GM19455 (cell line): ENCODE data around the gene RBM23.
"Not testable (repeated sequence)": the region's sequence is repeated elsewhere in the genome, so short reads cannot be mapped to it uniquely, and the experiment has no call there.

ENCODE experiments used
- ATAC-seq: cut with Tn5 transposase; IDR thresholded peaks from one replicate; pipeline ENCODE4 v1.9.1; 2021; ENCODE audit not compliant: unreplicated experiment

The RBM23 gene

DNA sequence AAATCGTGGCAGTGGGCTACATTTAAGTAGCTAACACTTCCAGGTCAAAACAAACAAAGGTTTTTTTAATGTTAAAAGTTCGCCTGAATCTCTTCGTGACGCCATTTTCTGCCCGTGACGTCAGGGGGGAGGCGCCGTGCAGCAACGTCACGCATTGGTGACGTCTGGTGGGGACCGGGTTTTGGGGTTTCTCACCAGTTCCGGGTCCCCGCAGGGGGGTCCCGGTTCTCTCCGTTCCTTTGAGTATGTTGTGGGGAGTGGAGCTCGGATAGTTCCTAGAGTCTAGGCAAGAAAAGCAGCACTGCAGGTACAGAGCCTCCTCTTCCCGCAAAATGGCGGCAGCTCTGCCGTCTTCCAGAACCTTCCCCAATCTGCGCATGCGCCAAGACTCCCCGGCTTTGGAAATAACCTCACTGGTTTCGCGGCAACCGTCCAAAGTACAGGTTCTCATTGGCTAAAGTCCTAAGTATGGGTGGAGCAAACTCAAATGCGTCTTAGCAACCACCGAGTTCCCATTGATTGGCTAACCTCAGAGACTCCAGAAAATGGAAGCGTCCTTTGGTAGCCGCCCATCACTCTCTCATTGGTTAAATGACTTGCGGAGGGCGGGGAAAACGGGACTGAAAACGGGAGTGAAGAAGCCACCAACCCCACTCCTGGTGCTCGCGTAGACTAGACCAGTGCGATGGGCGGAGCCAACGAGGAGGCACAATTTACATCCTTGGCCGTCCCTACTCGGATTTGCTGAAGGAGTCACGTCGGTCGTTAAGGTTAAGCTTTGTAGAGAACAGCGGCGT lies at the start of gene RBM23:
Gene RBM23 (minus strand): TSS at position 346 of the 797 bp plus-strand sequence.
- peak; percentile 92 for ATAC-seq

DNA sequence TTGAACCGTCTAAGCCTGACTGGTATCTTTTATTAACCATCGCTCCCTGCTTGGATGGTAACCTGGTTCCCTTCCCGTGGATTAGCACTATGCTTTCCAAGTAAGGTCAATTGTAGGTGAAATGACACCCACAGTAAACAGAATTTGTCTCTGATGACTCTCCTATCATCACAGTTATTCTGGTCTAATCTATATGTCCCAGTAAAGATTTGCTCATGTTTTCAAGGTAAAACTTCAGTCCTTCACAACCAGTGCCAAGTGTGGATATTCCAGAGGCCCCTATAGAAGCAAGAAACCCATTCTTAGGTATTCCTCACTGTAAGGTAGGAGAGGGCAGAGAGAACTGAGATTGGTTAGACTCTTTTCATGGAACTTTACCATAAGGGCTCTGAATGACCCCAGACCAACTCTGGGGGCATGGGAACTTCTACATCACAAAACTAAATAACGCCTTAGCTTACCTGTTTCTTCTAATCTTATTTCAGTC lies 47.9 kb upstream of the RBM23 start:
- no peak for ATAC-seq

DNA sequence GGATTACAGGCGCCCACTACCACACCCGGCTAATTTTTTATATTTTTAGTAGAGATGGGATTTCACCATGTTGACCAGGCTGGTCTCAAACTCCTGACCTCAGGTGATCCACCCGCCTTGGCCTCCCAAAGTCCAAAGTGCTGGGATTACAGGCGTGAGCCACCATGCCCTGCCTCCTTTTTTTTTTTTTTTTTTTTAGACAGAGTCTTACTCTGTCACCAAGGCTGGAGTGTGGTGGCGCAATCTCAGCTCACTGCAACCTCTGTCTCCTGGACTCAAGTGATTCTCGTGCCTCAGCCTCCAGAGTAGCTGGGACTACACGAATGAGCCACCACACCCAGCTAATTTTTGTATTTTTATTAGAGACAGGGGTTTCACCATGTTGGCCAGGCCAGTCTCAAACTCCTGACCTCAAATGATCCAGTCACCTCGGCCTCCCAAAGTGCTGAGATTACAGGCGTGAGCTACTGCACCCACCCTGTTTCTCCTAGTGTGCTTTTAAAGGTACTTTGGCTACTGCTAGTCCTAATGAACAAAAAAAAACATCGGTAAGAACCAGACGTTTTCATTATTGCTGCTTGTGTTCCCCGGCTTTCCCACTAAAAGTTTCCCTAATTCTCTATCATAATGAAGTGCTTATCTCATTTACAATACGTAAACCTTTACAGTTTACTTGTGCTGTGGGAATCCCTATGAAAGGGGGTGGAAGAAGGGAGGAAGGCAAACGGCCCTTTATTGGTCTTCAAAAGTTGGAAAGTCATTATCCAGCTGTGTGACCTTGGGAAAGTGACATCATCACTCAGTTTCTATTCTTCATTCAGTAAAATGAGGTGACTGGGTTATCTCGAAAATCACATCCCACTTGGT lies 47.2 kb upstream of the RBM23 start:
- not testable (repeated sequence) for ATAC-seq

DNA sequence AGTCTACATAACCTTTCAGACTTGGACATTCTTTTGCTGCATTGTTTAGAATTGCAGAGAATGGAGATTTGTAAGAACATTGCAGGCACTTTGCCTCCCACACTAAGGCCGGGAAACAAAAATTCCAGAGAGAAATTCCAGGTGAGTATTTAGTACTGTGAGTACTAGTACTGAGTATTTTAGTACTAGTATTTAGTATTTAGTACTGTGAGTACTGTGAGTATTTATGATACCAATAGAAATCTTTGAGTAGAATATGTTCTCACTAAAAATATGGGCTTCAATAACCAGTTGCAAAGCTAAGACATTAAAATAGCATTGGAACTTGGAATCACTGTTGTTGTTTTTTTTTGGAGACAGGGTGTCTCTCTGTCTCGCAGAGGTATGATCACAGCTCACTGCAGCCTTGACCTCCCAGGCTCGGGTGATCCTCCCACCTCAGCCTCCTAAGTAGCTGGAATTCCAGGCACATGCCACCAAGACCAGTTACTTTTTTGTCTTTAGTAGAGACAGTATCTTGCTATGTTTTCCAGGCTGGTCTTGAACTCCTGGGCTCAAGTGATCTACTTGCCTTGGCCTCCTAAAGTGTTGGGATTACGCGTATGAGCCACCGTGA lies 43.2 kb upstream of the RBM23 start:
- no peak for ATAC-seq

DNA sequence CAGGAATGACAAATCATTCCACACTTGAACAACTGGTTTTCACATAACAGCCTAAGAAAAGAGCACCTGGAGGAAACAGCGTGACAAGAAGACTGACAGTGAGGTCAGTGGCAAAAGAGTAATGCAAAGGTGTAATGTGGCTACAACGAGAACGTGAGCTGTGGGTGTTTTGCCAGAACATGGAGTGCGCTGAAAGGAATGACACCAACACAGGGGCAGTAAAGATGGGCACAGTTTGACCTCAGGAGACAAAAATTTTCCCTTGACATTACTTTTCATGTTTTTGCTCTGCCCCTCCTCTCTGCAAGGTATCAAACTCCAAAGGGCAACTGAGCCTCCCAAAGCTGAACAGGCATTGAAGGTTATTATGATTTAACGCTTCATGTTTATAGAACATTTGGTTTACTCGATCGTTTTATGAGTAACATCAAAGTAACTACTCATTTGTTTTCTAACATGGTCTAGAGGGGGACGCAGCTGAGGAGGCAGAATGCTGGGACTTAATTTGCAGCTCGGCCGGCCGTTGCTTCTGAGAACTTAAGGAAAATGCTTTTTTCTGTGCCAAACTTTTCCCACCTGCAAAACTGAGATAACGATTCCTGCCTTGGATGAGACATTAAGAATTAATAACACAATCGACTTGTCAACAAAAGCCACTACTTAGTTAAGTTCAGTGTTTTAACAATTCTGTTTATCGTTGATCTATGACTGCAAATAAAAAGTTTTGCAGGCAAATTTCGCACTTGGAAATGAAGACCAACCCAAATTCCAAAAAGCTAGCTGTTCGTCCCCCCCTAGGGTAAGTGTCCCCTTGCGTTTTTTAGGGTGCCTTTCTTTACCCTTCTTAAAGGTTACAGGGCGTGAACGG lies 37.0 kb upstream of the RBM23 start:
- ATAC-seq = no peak

DNA sequence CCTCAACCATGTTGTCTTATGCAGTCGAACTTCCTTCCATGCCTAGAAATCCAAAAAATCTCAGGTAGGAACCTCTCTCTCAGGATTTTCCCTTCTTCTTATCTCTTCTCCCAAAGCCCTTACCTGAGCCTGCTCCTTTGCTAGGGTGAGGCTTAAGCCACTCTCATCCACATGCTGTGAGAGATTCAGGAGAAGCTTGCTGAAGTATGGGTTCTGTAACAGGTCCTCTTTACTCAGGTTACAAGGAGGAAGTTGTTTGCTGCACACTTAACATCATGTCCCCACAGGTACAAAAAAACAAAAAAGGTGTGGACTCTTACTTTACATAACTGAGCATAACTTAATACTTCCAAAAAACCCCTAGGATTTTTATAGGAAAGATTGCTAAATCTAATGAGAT lies 33.5 kb upstream of the RBM23 start:
- no peak for ATAC-seq

DNA sequence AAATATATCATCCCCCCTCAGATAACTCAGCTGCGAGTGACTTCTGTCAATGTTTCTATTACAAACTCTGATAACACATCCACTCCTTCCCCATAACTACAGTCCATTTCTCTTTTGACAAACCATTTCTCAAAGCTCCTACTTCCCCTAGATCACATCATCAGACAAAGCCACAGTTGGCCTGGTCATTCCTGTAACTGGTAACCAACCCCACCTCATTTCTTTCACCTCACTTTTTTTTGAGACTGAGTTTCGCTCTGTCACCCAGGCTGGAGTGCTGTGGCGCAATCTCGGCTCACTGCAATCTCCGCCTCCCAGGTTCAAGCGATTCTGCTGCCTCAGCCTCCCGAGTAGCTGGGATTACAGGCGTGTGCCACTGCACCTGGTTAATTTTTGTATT lies 32.8 kb upstream of the RBM23 start:
- ATAC-seq = not testable (repeated sequence)

DNA sequence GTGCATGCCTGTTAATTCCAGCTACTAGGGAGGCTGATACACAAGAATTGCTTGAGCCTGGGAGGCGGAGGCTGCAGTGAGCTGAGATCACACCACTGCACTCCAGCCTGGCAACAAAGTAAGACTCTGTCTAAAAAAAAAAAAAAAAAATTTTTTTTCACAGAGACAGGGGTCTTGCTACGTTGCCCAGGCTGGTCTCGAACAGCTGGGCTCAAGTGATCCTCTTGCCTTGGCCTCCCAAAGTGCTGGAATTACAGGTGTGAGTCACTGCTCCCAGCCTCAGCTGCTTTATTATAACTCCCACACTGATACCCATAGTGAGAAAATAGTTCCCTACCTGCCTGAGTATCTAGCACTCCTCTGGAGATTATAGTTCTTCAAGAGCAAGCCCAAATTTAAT lies 26.7 kb upstream of the RBM23 start:
- no peak for ATAC-seq

DNA sequence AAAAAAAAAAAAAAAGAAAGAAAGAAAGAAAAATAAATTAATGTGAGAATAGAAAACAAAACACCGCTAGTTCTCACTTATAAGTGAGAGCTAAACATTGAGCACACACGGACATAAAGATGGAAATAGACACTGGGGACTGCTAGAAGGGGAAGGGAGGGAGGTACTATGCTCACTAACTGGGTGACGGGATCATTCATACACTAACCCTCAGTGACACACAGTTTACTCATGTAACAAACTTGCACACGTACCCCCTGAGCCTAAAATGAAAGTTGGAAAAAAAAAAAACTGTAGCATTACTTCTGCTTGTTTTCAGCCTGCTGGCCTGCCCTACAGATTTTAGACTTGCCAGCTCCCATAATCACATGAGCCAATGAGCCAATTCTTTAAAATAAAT lies 20.7 kb upstream of the RBM23 start:
- no peak for ATAC-seq

DNA sequence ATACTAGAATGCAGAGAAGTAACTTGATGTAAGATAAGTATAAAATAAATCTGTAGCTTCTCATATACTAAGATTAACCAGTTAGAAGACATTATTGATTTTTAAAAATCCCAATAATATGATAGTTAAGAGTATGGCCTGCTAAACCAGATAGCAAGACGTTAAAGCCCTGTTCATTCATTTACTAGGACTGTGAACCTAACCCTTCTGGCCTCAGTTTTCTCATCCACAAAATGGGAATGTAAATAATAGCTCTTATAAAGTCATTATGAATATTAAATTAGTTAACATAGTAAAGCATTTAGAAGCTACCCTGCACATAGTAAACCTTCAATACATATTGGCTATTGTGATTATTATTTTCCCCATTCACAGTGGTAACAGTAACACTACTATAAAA lies 16.2 kb upstream of the RBM23 start:
- ATAC-seq = no peak

DNA sequence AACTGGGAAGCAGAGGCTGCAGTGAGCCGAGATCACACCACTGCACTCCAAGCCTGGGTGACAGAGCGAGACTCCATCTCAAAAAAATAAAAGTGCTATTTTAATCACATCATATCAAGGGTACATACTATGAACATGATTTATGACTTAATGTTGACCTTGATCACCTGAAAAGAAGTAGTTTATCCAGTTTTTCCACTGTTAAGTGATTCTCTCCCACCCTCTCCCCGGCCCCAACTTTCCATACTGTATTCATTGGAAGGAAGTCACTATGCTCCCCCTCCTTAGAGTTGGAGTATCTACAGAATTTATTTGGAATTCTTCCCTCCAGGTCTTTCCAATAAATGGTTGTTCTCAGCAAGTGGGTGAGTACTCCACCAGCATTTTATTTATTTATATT lies 13.2 kb upstream of the RBM23 start:
- ATAC-seq = no peak

DNA sequence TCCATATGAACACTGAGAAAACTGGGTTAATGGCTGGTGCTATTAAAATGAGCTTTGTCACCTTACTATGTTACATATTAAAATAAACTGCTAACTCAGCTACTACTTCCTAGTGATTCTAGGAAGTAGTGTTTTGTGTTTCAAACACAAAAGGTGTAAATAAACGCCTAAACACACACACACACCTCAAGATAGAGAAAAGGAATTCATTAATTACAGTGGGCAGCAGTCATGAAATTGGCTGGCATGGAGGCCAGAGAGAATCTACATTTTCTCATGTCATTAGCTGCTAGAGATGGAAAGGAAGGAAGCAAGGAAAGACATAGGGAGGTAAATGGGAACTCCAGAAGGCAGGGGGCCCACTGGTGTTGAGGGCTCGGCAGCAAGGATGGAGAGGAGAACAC lies 11.0 kb upstream of the RBM23 start:
- no peak for ATAC-seq

DNA sequence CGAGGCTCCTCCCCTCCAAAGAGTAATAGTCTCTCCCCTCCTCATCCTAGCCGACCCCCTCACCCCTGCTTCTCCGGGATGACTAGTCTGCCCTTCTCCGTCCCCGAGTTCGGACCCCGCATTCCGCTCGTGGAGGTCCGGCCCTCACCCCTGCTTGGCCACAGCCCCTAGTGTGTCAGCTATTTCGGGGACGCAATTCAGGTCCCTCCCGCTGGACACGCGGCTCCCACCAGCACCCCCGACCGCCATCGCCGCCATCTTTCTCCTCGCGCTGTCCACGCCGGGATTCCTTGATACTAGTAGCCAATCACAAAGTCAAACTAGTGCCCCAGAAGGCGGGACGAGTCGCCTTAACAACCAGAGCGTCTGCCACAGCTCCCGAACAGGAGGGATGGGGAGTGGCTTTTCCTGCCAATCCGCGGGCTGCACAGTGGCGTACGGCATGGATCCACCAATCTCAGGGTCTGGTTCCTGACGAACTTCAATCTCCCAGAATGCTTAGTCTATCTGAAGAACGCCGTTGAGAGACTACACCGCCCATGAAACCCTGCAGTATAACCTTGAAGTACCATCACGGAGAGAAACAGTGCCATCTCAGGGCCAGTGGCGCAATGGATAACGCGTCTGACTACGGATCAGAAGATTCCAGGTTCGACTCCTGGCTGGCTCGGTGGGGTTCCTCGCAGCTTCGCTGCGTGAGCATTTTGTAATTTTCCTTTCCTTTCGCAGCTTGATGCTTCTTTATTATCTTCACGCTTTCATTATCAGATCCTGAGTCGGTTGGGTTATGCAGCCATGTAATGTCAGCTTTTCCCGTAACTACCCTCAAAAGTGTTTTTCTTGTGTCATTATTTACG lies 10.4 kb upstream of the RBM23 start, which contains the start of gene PRMT5:
Gene PRMT5 (minus strand): TSS at position 273 of the 857 bp plus-strand sequence. CDS start 15 bp downstream, at position 258.
- ATAC-seq = peak; percentile 92

DNA sequence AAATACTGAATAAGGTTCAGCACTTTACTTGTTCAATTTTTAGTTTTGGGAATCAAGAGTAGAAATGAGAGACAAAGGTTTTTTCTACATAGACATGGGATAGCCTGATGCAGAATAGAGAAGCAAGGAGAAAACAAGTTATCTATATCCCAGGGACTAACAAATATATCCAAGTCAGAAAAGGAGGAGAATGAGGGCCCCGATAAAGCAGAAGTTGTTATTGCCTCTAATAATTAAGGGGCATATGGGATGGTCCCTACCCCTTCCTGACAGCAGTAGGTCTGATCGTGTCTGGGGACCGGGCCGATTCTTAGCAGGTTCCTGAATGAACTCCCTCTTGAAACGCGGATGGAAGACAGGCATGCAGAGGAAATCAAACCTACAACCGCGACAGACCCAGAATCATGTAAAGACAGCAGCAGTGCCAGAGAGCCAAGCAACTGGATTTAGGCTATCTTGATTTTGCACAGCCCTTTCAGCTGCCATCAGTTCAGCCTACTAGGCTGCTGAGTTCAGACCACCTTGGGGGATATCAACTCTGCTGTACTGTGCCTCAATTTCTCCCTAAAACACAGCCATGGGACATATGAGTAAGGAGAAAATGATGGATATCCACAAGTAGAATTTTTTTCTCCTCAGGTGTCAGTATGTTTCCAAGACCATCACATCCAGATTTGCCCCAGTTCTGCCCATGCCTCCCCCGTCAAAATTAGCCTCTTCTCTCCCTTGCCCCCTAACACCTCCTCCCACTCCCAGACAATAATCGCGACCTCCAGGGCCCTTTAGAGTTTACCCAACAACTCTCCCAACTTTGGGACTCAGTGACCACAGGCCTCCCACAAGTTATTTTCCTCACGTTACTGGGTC lies 9.5 kb upstream of the RBM23 start:
- no peak for ATAC-seq

DNA sequence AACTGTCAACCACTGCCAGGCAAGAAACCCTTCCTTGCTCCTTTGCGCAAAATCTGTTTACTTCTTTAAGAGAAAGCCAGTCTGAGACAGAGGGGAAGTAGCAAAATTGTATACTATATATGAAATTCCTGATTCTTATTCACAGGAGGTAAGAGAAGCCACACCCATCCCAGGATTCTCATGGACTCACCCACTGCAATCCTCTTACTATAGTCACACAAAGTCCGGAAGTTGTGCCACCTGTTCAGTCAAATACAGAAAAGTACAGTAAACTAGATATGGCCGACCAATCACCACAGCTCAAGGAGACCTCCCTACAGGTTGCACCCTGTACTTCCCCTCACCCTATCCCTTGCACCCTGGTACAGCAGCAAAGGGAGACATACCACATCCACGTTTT lies 7.4 kb upstream of the RBM23 start:
- no peak for ATAC-seq

DNA sequence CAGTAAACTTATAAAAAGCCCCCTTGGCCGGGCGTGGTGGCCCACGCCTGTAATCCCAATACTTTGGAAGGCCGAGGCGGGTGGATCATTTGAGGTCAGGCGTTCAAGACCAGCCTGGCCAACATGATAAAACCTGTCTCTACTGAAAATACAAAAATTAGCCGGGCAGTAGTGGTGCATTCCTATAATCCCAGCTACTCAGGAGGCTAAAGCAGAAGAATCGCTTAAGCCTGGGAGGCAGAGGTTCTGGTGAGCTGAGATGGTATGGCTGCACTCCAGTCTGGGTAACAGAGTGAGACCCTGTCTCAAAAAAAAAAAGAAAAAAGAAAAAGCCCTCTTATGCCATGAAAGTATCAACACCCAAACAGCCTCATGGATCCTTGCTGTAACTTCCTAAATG lies 6.6 kb upstream of the RBM23 start:
- no peak for ATAC-seq

DNA sequence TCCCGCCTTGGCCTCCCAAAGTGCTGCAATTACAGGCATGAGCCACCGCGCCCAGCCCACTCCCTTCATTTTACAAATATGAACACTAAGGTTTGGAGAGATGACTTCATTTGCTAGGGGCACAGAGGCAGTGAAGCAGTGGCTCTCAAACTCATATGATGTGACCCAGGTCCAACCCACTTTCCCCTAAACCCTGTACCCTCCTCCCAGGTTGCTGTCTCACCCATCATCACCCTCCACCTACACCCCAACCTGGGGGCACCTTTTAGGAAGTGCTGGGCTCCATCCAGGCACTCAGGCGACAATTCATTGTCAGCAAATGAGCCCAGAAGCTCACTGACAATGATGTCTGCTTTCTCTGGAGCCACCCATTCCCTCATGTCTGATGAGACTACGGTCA lies 4.8 kb upstream of the RBM23 start:
- ATAC-seq = no peak

DNA sequence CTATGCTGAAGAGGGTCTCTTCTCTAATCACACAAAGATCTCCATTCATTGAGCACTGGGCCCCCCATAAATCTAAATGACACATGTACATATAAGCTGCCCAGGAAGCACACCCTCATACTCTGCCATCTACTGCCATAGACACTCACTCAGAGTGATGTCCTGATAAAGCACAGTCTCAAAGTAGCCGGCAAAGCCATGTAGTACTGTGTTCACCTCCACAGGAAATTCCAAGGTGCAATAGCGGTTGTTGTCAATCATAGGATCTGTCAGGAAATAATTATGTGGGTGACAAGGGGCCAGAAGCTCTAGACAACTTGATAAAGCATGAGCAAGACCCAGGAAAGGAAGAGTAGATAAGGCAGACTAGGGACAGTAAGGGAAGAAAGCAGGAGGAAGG lies 3.3 kb upstream of the RBM23 start:
- no peak for ATAC-seq

DNA sequence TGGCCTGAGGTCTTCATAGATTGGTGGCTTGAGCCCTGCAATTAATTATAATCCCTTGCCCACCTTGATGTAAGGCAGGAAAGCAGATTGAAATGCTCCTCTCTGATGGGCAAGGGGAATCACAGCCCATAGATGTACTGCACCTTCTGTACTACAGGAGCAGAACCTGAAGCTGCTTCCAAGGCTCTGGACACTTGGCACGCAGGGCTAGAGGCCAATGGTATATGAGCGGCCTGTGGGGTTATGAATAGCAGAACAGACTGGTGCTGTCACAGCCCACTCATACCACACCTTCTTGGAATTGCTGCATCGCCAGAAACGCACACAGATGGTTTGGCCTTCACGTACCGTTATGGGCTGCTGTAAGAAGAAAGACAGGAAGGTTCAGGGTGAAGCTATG lies 1.7 kb upstream of the RBM23 start:
- ATAC-seq = no peak
